ENCODE results near the gene CITED4. TPM values are rescaled to one million over a fixed set of nuclear protein-coding genes. Genes with fewer than 3 reads are reported as not detected.

CITED4 gene
- total and polyA plus RNA-seq, 4 donors: 0.89 to 12.1 (median 7.1) TPM

DNA sequence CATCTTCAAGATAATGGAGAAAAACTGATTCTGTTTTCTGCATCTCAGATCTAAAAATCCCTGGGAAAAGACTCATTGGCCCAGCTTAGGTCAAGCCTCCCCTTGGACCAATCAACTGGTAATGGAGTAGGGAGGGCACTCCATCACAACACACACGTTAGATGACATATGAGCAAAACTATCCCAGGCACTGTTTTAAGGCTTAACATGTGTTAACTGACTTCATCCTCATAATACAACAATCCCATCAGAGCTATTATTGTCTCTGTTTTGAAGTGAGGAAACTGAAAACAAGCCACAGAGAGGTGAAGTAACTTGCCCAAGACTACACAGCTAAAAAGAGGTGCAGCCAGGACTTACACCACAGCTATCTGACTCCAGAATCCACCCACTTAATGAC is 14.7 kb upstream of the CITED4 start:
- Histone ChIP-seq H3K27me3 (ENCODE audit: control insufficient read depth, insufficient read depth, low read length) (no peaks in the 10 kb centered on the region), H3K36me3 (ENCODE audit: control insufficient read depth, insufficient read depth, low read length) (no peaks in the 10 kb centered on the region), H3K4me3 (ENCODE audit: low read depth, low read length) (no peak overlapping the region), H3K9me3 (ENCODE audit: control insufficient read depth, insufficient read depth, low read length) (no peaks in the 10 kb centered on the region), H3K4me1 (ENCODE audit: control insufficient read depth, insufficient read depth, low read length) (peaks cover 7% of the 10 kb centered on the region), H3K27ac (ENCODE audit: low read depth, low read length) (no peak overlapping the region)
- no CpG with 5 or more reads among the region's 1 CpG for WGBS (ENCODE audit: insufficient coverage)
- DNase-seq (ENCODE audit: low read depth in 4 of 6, low spot score in 6 of 6): no peak

DNA sequence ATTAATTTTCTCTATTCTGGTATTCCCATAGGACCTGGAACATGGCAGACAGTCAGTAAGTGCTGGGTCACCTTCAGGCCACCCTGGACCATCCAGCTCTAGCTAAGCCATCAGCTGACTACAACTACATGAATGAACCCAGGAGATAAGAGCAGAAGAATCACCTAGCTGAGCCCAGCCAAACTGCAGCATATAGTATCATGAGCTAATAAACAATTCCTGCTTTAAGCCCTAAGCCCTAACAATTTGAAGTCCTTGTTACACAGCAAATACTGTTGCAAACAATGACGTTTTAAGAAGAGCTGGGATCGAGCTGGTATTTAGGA is 14.2 kb upstream of the CITED4 start:
- Histone ChIP-seq H3K9me3 (ENCODE audit: control insufficient read depth, insufficient read depth, low read length) (no peaks in the 10 kb centered on the region), H3K4me1 (ENCODE audit: control insufficient read depth, insufficient read depth, low read length) (peaks cover 7% of the 10 kb centered on the region), H3K36me3 (ENCODE audit: control insufficient read depth, insufficient read depth, low read length) (no peaks in the 10 kb centered on the region), H3K27me3 (ENCODE audit: control insufficient read depth, insufficient read depth, low read length) (no peaks in the 10 kb centered on the region), H3K4me3 (ENCODE audit: low read depth, low read length) (no peak overlapping the region), H3K27ac (ENCODE audit: low read depth, low read length) (no peak overlapping the region)
- DNase-seq (ENCODE audit: low read depth in 4 of 6, low spot score in 6 of 6): no peak
- WGBS (ENCODE audit: insufficient coverage): 88% methylated on average over 1 of the region's 2 CpGs

DNA sequence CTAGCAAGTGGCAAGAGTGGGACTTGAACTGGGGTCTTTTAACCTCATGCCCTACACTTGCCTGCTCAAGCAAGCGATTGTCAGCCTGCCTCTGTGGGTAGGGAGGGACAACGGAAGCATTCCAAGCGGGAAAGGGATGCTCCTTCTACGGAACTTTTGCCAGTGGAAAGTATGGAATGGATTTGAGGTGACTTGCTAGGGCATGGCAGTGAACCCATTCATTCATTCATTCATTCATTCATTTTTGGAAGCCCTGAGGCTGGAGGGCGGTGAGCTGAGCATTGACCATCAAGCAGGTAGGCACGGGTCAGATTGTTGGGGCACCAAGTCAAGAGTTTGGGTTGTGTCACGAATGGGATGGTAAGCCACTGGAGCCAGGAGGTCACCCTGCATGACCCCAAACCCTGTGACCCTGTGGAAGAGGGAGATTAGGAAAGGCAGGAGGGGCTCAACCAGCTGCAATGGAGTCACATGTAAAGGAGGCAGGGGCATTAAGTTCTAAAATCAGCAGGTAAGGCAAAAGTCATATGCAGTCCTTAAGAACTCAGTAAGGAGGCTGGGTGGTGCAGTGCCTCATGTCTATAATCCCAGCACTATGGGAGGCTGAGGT is 11.8 kb upstream of the CITED4 start:
- 91% methylated on average over 3 of the region's 7 CpGs for WGBS (ENCODE audit: insufficient coverage)
- Histone ChIP-seq H3K4me3 (ENCODE audit: low read depth, low read length) (no peak overlapping the region), H3K9me3 (ENCODE audit: control insufficient read depth, insufficient read depth, low read length) (no peaks in the 10 kb centered on the region), H3K27me3 (ENCODE audit: control insufficient read depth, insufficient read depth, low read length) (no peaks in the 10 kb centered on the region), H3K4me1 (ENCODE audit: control insufficient read depth, insufficient read depth, low read length) (peaks cover 4% of the 10 kb centered on the region), H3K27ac (ENCODE audit: low read depth, low read length) (no peak overlapping the region), H3K36me3 (ENCODE audit: control insufficient read depth, insufficient read depth, low read length) (no peaks in the 10 kb centered on the region)
- no peak for DNase-seq (ENCODE audit: low read depth in 4 of 6, low spot score in 6 of 6)

DNA sequence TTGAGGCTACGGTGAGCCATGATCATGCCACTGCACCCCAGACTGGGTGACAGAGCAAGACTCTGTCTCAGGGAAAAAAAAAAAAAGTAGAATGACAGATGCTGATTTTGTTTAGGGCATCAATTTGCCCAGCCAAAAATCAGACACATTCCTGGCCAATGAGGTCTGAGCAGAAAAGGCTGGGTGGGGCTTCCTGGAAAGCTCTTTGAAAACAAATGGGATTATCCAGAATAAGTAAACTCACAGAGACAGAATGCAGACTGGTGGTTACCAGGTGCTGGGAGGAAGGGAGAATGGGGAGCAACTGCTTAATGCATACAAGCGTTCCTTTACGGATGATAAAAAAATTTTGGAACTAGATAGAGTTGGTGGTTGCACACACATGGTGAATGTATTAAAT is 10.1 kb upstream of the CITED4 start:
- H3K4me3 ChIP-seq (ENCODE audit: low read depth, low read length): no peak overlapping the region
- H3K4me1 ChIP-seq (ENCODE audit: control insufficient read depth, insufficient read depth, low read length): no peaks in the 10 kb centered on the region
- H3K27me3 ChIP-seq (ENCODE audit: control insufficient read depth, insufficient read depth, low read length): no peaks in the 10 kb centered on the region
- H3K9me3 ChIP-seq (ENCODE audit: control insufficient read depth, insufficient read depth, low read length): no peaks in the 10 kb centered on the region
- no peak for DNase-seq (ENCODE audit: low read depth in 4 of 6, low spot score in 6 of 6)
- 89% methylated on average over 1 of the region's 3 CpGs for WGBS (ENCODE audit: insufficient coverage)
- no peak overlapping the region for H3K27ac ChIP-seq (ENCODE audit: low read depth, low read length)
- H3K36me3 ChIP-seq (ENCODE audit: control insufficient read depth, insufficient read depth, low read length): no peaks in the 10 kb centered on the region

DNA sequence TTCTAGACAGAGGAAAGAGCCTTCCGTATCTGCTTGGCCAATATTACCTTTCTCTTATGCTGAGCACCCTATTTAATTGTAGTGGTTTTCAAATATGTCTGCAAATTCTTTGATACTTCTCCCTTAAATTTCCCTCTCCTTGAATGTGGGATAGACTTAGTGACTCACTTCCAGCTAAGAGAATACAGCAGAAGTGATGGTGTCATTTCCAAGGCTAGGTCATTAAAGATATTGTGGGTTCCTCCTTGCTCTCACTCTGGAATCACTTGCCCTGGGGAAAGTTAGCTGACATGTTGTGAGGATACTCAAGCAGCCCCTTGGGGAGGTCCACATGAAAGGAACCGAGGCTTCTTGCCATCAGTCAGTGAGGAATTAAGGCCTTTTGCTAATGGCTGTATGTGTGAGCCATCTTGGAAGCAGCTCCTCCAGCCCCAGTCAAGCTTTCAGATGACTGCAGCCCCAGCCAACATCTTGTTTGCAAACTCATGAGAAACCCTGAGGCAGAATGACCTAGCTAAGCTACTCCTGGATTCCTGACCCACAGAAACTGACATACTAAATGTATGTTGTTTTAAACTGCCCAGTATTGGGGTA is 8.1 kb upstream of the CITED4 start:
- Histone ChIP-seq H3K27ac (ENCODE audit: low read depth, low read length) (no peak overlapping the region), H3K4me1 (ENCODE audit: control insufficient read depth, insufficient read depth, low read length) (peaks cover 3% of the 10 kb centered on the region), H3K4me3 (ENCODE audit: low read depth, low read length) (no peak overlapping the region), H3K9me3 (ENCODE audit: control insufficient read depth, insufficient read depth, low read length) (no peaks in the 10 kb centered on the region), H3K27me3 (ENCODE audit: control insufficient read depth, insufficient read depth, low read length) (no peaks in the 10 kb centered on the region), H3K36me3 (ENCODE audit: control insufficient read depth, insufficient read depth, low read length) (no peaks in the 10 kb centered on the region)
- WGBS (ENCODE audit: insufficient coverage): 73% methylated on average over 1 of the region's 2 CpGs
- no peak for DNase-seq (ENCODE audit: low read depth in 4 of 6, low spot score in 6 of 6)

DNA sequence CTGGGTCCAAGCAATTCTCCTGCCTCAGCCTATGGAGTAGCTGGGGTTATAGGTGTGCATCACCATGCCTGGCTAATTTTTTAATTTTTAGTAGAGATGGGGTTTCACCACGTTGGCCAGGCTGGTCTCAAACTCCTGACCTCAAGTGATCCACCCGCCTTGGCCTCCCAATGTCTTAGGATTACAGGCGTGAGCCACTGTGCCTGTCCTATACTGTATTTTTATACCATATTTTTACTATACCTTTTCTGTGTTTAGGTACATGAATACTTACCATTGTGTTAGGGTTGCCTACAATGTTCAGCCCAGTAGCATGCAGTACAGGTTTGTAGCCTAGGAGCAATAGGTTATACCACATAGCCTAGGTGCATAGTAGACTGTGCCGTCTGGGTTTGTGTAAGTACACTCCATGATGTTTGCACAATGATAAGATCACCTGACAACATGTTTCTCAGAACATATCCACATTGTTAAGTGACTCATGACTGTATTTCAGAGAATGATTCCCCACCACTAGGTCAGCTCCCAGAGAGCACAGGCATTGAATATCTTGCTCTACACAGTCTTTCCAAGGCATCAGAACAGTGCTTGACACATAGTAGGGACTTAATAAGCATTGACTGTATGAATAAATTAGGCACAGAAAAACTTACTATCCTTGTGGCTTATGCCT is 6.0 kb upstream of the CITED4 start:
- no peaks in the 10 kb centered on the region for H3K27me3 ChIP-seq (ENCODE audit: control insufficient read depth, insufficient read depth, low read length)
- H3K9me3 ChIP-seq (ENCODE audit: control insufficient read depth, insufficient read depth, low read length): no peaks in the 10 kb centered on the region
- peaks cover 3% of the 10 kb centered on the region for H3K4me1 ChIP-seq (ENCODE audit: control insufficient read depth, insufficient read depth, low read length)
- H3K36me3 ChIP-seq (ENCODE audit: control insufficient read depth, insufficient read depth, low read length): no peaks in the 10 kb centered on the region
- no CpG with 5 or more reads among the region's 4 CpGs for WGBS (ENCODE audit: insufficient coverage)
- H3K27ac ChIP-seq (ENCODE audit: low read depth, low read length): no peak overlapping the region
- no peak for DNase-seq (ENCODE audit: low read depth in 4 of 6, low spot score in 6 of 6)
- no peak overlapping the region for H3K4me3 ChIP-seq (ENCODE audit: low read depth, low read length)

DNA sequence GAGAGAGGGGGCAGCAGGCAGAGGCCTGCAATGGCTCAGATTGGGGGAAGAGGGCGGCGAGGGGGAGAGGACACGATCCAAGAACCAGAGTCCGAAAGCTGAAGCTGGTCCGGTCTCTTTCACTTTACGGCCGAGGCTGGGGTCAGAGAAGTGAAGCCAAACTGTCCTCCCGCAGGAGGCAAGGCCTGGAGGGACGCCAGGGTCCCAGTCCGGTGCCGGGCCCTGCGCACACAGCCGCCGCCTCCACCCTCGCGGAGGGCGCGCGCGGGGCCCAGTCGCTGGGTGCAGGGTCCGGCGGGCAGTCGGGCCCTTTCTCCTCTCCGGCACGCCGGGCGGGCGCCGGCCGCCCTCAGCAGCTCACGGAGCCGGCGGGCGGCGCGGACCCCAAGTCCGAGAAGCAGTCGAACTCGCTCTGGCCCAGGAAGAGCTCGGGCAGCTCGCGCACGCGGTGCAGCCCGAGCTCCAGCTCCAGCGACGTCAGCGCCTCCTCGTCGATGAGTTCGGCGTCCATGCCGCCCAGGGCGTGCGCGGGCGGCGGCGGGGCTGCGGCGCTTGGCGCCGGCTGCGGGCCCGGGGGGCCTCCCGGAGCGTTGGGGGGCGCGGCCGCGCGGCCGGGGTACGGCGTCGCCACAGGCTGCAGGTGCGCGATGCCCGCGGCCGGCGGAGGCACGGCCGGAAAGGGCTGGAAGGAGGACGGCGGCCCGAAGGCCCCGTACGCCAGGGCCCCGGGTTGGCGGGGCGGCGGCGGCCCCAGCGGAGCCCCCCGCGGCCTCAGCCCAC is 749 bp downstream of the CITED4 start:
- Histone ChIP-seq H3K9me3 (ENCODE audit: control insufficient read depth, insufficient read depth, low read length) (no peaks in the 10 kb centered on the region), H3K4me3 (ENCODE audit: low read depth, low read length) (peak overlapping the region; percentile 26), H3K36me3 (ENCODE audit: control insufficient read depth, insufficient read depth, low read length) (no peaks in the 10 kb centered on the region), H3K4me1 (ENCODE audit: control insufficient read depth, insufficient read depth, low read length) (peaks cover 19% of the 10 kb centered on the region), H3K27me3 (ENCODE audit: control insufficient read depth, insufficient read depth, low read length) (peaks cover 2% of the 10 kb centered on the region), H3K27ac (ENCODE audit: low read depth, low read length) (no peak overlapping the region)
- peak in 2 of 6 donors; percentile 58 for DNase-seq (ENCODE audit: low read depth in 4 of 6, low spot score in 6 of 6)
- under 1% methylated on average over 98 of the region's 98 CpGs for WGBS (ENCODE audit: insufficient coverage)

DNA sequence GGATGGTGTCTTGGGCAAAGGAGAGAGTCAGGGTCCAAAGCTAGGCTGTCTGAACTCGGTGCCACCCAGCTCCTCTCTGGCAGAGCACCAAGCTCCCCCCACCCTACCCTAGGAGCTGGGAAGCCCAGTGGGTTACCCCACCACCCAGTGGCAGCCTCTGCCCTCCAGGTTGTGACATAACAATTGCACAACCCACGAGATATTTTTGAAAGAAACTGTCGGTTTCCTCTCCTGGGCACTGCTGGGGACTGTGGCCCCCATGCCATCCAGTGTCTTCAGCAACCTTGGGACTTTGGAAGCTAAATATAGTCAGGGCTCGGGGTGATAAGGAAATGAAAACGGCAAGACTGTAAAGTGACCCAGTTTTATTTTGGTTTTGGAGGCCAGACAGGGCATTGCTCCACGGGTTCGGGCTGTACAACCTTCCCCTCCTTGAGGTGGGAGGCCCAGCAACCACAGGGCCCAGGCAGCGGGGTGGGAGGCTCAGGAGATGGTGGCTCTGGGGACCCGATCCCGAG is 1.4 kb downstream of the CITED4 start:
- H3K4me3 ChIP-seq (ENCODE audit: low read depth, low read length): peak overlapping the region; percentile 26
- H3K36me3 ChIP-seq (ENCODE audit: control insufficient read depth, insufficient read depth, low read length): no peaks in the 10 kb centered on the region
- peaks cover 15% of the 10 kb centered on the region for H3K4me1 ChIP-seq (ENCODE audit: control insufficient read depth, insufficient read depth, low read length)
- no peak for DNase-seq (ENCODE audit: low read depth in 4 of 6, low spot score in 6 of 6)
- H3K27ac ChIP-seq (ENCODE audit: low read depth, low read length): no peak overlapping the region
- peaks cover 2% of the 10 kb centered on the region for H3K27me3 ChIP-seq (ENCODE audit: control insufficient read depth, insufficient read depth, low read length)
- H3K9me3 ChIP-seq (ENCODE audit: control insufficient read depth, insufficient read depth, low read length): no peaks in the 10 kb centered on the region
- 46% methylated on average over 9 of the region's 10 CpGs for WGBS (ENCODE audit: insufficient coverage)

DNA sequence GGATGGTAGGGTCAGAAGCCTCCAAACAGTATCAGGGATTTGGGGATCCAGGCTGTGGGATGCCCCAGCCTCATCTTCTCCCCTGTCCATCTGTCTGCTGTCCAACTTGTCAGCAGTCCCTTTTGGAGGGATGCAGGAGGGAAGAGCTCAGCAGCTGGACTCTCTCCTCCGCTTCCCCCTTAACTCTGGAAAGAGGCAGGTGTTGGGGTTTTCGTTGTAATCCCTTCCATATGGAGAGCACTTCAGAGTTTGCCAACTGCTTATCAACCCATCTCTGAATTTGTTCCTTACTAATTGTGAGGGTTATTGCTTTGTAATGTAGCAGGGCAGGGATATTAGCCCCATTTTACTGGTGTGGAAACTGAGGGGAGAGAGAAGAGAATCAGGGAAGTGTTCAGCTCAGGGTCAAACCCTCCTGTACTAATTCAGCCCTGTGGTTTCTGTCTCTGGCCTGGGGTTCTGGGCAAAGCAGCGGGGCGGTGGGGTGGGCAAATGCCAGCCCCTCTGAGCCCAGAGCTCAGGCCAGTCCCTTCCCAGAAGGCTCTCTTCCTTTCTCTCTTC is 3.2 kb downstream of the CITED4 start:
- Histone ChIP-seq H3K9me3 (ENCODE audit: control insufficient read depth, insufficient read depth, low read length) (no peaks in the 10 kb centered on the region), H3K27ac (ENCODE audit: low read depth, low read length) (no peak overlapping the region), H3K27me3 (ENCODE audit: control insufficient read depth, insufficient read depth, low read length) (peaks cover 2% of the 10 kb centered on the region), H3K4me1 (ENCODE audit: control insufficient read depth, insufficient read depth, low read length) (peaks cover 15% of the 10 kb centered on the region), H3K36me3 (ENCODE audit: control insufficient read depth, insufficient read depth, low read length) (no peaks in the 10 kb centered on the region), H3K4me3 (ENCODE audit: low read depth, low read length) (no peak overlapping the region)
- 100% methylated on average over 2 of the region's 4 CpGs for WGBS (ENCODE audit: insufficient coverage)
- DNase-seq (ENCODE audit: low read depth in 4 of 6, low spot score in 6 of 6): no peak
